OCI-LY7 (cell line): ENCODE data around the gene IL17RA. TPM values are rescaled to one million over a fixed set of nuclear protein-coding genes. Genes with fewer than 3 reads are reported as not detected.

Experiments used
- BruUV-seq: library from RNA; stranded (reverse); fragments of 400-500 nt; replicated peaks from 2 replicates; lab custom pipeline; 2021; lab: Mats Ljungman, UMichigan
- CTCF ChIA-PET: fragments of 300-600 bp; sonication (Branson Sonifier 250); formaldehyde crosslinking; loops from one replicate; lab custom pipeline; 2022; ENCODE audit warnings: antibody characterized with exemption; ENCODE audit not compliant: unreplicated experiment; lab: Charles Lee
- POLR2A ChIA-PET: fragments of 300-600 bp; sonication (Branson Sonifier 250); formaldehyde crosslinking; loops from one replicate; lab custom pipeline; 2022; ENCODE audit warnings: antibody characterized with exemption; lab: Charles Lee
- DNase-seq: peaks from one replicate; pipeline ENCODE4 v3.0.0-alpha.2; 2015; ENCODE audit warnings: low spot score
- H2AFZ ChIP-seq: fragments of 200-600 bp; sonication (generic), shearing (Covaris generic); 2 replicates; pipeline ENCODE4 v1.6.1; 2014; ENCODE audit warnings: mild to moderate bottlenecking, antibody characterized with exemption, low read length, moderate library complexity
- H3K27ac ChIP-seq: fragments of 200-600 bp; sonication (generic); 2 replicates; pipeline ENCODE4 v1.5.1; 2014; ENCODE audit warnings: mixed run types, low read depth, mild to moderate bottlenecking, moderate library complexity, low read length, inconsistent platforms; ENCODE audit not compliant: poor library complexity, severe bottlenecking
- H3K36me3 ChIP-seq: fragments of 200-600 bp; sonication (generic); 2 replicates; pipeline ENCODE4 v1.6.1; 2014; ENCODE audit warnings: mild to moderate bottlenecking, antibody characterized with exemption, low read length, moderate library complexity, mixed read lengths; ENCODE audit not compliant: insufficient read depth
- H3K4me1 ChIP-seq: fragments of 200-600 bp; sonication (generic); 2 replicates; pipeline ENCODE4 v1.5.1; 2014; ENCODE audit warnings: mild to moderate bottlenecking, low read length; ENCODE audit not compliant: insufficient read depth, poor library complexity, severe bottlenecking
- H3K4me2 ChIP-seq: fragments of 200-600 bp; sonication (generic); 2 replicates; pipeline ENCODE4 v1.6.1; 2014; ENCODE audit warnings: mild to moderate bottlenecking, low read length
- H3K4me3 ChIP-seq: fragments of 200-600 bp; sonication (generic); 2 replicates; pipeline ENCODE4 v1.5.1; 2014; ENCODE audit warnings: mild to moderate bottlenecking, low read depth, low read length; ENCODE audit not compliant: poor library complexity, severe bottlenecking
- H3K79me2 ChIP-seq: fragments of 200-600 bp; sonication (generic); 2 replicates; pipeline ENCODE4 v1.6.1; 2016; ENCODE audit warnings: low read depth, mild to moderate bottlenecking, low read length, moderate library complexity, mixed read lengths; ENCODE audit not compliant: insufficient read depth
- H3K9me2 ChIP-seq: fragments of 200-600 bp; sonication (generic); 2 replicates; pipeline ENCODE4 v1.6.1; 2016; ENCODE audit warnings: mild to moderate bottlenecking, low read length, mixed read lengths; ENCODE audit not compliant: insufficient read depth
- H3K9me3 ChIP-seq: fragments of 200-600 bp; sonication (generic); 2 replicates; pipeline ENCODE4 v1.6.1; 2014; ENCODE audit warnings: mild to moderate bottlenecking, mixed run types, low read length, mixed read lengths
- H4K20me1 ChIP-seq: fragments of 200-600 bp; sonication (generic); 2 replicates; pipeline ENCODE4 v1.6.1; 2014; ENCODE audit warnings: mild to moderate bottlenecking, antibody characterized with exemption, low read length, moderate library complexity, mixed read lengths; ENCODE audit not compliant: insufficient read depth
- CTCF ChIP-seq: fragments of 200-600 bp; sonication (generic); conservative IDR thresholded peaks from 2 replicates; pipeline ENCODE4 v1.5.1; 2014; ENCODE audit warnings: mild to moderate bottlenecking, antibody characterized with exemption, low read length, moderate library complexity, mixed read lengths
- EZH2phosphoT487 ChIP-seq: fragments of 200-600 bp; sonication (generic); IDR thresholded peaks from 2 replicates; pipeline ENCODE4 v1.6.1; 2018; ENCODE audit warnings: low read depth, borderline replicate concordance, mild to moderate bottlenecking, mixed run types, antibody characterized with exemption, low read length, moderate library complexity, mixed read lengths
- intact Hi-C: fragments of 100-400 bp; cut with micrococcal nuclease; formaldehyde crosslinking; loops from one replicate; pipeline ENCODE4 v1.10.0; 2022; ENCODE audit not compliant: unreplicated experiment
- total RNA-seq, 2 experiments: library from RNA; depleted of rRNA in 1 of 2; stranded (reverse); fragments of >200 nt in 1 of 2; shearing (Covaris generic) in 1 of 2; gene quantifications; 2 replicates each; pipeline ENCODE4 v1.2.3, GENCODE V29; 2014 to 2022

The IL17RA gene
- total RNA-seq, 2 experiments from 2014 or later = 7.8 to 10.9 TPM

- Histone ChIP-seq H3K4me1 (peaks cover 12% of the 10 kb centered on the region), H4K20me1 (no peaks in the 10 kb centered on the region), H3K36me3 (peaks cover 33% of the 10 kb centered on the region), H3K4me3 (no peak overlapping the region), H3K27ac (no peak overlapping the region), H3K9me2 (no peaks in the 10 kb centered on the region), H2AFZ (no peak overlapping the region), H3K4me2 (no peak overlapping the region), H3K9me3 (no peaks in the 10 kb centered on the region), H3K79me2 (no peaks in the 10 kb centered on the region)
- ChIA-PET CTCF (no interaction called here), POLR2A (interaction anchor here (0.5 kb wide), 1 partner anchor 17 kb away, joined by 7 read pairs; no protein-coding TSS in a partner anchor)
- DNase-seq = no peak
- no TSS peak for BruUV-seq
- intact Hi-C loops = no loop called here
- TF ChIP-seq EZH2phosphoT487 = no peak
These were observed 50.5 kb downstream of the IL17RA start for GRCh38 chr22:17135153-17135760.

GRCh38 chr22:17137170-17137569 is 52.4 kb downstream of the IL17RA start:
- POLR2A ChIA-PET = no interaction called here
- Histone ChIP-seq H3K9me2 (no peaks in the 10 kb centered on the region), H2AFZ (no peak overlapping the region), H3K36me3 (peaks cover 53% of the 10 kb centered on the region), H3K79me2 (no peaks in the 10 kb centered on the region), H3K9me3 (no peaks in the 10 kb centered on the region), H3K27ac (no peak overlapping the region), H3K4me2 (no peak overlapping the region), H4K20me1 (no peaks in the 10 kb centered on the region), H3K4me3 (no peak overlapping the region), H3K4me1 (peaks cover 4% of the 10 kb centered on the region)
- CTCF ChIA-PET = no interaction called here
- intact Hi-C loops = no loop called here
- no peak for TF ChIP-seq EZH2phosphoT487
- no TSS peak for BruUV-seq
- DNase-seq = no peak

GRCh38 chr22:17137861-17138425 is 53.1 kb downstream of the IL17RA start:
- Histone ChIP-seq H3K79me2 (no peaks in the 10 kb centered on the region), H4K20me1 (no peaks in the 10 kb centered on the region), H3K4me2 (no peak overlapping the region), H3K9me3 (no peaks in the 10 kb centered on the region), H3K9me2 (no peaks in the 10 kb centered on the region), H2AFZ (no peak overlapping the region), H3K4me1 (no peaks in the 10 kb centered on the region), H3K36me3 (peaks cover 60% of the 10 kb centered on the region), H3K27ac (no peak overlapping the region), H3K4me3 (no peak overlapping the region)
- POLR2A ChIA-PET = interaction anchor here (2.0 kb wide), 1 partner anchor 13 kb away, joined by 4 read pairs; no protein-coding TSS in a partner anchor
- DNase-seq = no peak
- CTCF ChIA-PET = no interaction called here
- intact Hi-C loops = no loop called here
- BruUV-seq = TSS peak; percentile 76
- TF ChIP-seq EZH2phosphoT487 = no peak
- TF ChIP-seq CTCF = no peak
